GM21576 (cell line): ENCODE measurements around the gene METAP1.
"Not testable (repeated sequence)": the region's sequence is repeated elsewhere in the genome, so short reads cannot be mapped to it uniquely, and the experiment has no call there.

Experiments used
- ATAC-seq: cut with Tn5 transposase; IDR thresholded peaks from one replicate; pipeline ENCODE4 v1.9.1; 2021; ENCODE audit warnings: mild to moderate bottlenecking, moderate library complexity; ENCODE audit not compliant: unreplicated experiment

The METAP1 gene

GRCh38 chr4:98996765-98997068, 1.2 kb downstream of the METAP1 start:
- no peak for ATAC-seq

- ATAC-seq: no peak
These were observed 1.6 kb downstream of the METAP1 start for GRCh38 chr4:98997166-98997565.

- no peak for ATAC-seq
These were observed 3.0 kb downstream of the METAP1 start for GRCh38 chr4:98998551-98998950.

DNA sequence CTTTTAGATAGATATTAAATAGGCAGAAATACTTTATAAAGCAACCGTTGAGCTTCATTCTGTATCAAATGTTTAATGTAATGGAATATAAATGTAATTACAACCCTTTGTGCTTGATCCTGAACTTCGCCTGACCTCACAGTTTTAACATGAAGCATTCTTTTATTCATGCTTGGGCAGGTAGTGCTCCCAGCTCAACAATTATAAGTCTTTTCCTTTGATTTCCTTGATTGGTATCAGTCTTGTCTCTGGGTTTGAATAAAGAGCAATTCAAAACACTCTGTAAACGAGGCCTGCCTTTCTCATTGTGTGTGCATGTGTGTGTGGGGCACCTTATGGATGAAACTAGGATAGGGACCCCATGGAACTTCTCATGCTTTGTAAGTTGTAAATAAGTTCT, 6.8 kb downstream of the METAP1 start:
- ATAC-seq: no peak

DNA sequence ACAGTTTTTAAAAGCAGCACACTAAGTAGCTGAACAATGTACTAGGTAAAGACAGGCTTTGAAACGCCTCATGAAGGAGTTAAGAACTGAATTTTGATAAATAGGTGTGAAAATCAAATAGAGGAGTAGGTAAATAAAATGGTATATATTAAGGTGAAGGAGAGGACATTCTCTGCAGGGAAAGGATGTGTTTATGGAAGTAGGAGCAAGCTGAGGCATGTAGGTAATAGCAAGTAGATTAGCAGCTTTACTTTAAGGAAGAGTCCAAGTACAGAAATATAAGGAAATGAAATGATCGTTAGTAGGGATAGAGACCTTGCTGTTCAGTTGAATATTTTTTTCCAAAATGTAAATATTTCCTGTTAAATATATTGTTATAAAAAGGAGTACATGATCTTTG, 12.5 kb downstream of the METAP1 start:
- ATAC-seq: no peak

GRCh38 chr4:99011910-99012309, 16.4 kb downstream of the METAP1 start:
- no peak for ATAC-seq

GRCh38 chr4:99013402-99013843, 17.9 kb downstream of the METAP1 start:
- no peak for ATAC-seq

DNA sequence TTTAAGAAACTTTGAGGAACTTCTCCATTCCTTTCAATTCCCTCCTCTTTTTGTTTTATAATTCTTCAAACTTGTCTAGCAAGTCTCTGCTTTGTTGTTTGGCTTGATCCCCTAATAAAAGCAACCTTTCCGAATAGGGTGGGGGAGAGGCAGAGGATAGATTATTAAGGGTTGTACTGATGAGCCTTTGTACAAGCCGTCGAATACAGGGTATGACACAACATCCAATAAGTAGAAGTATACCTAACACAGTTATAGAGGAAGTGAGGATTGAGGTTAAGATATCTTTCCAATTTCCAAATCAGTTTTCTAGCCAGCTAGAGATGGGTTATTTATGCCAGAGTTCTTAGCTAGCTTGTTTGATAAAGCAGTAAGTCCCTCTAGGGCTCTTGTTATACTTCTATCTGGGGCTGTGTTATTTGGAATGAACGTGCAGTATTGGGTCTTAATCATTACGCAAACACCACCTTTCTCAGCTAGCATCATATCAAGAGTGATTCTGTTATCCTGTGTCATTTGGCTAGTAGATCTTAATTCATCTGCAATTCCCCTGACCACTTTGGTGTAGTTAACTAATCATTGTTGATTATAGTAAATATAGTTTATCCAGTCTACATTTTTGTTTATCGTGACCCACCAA, 18.5 kb downstream of the METAP1 start:
- ATAC-seq: no peak

DNA sequence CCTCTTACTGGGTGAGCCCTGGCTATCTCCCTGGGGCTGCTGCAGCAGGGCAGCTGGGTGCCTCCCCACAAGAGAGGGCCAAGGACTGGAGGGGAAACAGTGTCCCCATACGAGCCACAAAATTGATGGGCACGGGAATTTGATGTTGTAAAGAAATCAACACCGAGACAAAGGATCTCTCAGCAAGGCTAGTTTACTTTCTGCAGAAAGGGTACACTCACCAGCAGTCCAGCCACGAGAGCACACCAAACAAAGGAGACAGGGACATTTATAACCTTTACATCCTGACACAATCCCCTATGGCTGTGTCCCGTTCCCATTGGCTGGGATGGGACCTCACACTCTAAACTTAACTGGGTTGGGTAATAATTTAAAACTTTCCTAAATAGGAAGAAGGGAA, 25.9 kb downstream of the METAP1 start:
- no peak for ATAC-seq

GRCh38 chr4:99022566-99022965, 27.0 kb downstream of the METAP1 start:
- ATAC-seq: no peak

DNA sequence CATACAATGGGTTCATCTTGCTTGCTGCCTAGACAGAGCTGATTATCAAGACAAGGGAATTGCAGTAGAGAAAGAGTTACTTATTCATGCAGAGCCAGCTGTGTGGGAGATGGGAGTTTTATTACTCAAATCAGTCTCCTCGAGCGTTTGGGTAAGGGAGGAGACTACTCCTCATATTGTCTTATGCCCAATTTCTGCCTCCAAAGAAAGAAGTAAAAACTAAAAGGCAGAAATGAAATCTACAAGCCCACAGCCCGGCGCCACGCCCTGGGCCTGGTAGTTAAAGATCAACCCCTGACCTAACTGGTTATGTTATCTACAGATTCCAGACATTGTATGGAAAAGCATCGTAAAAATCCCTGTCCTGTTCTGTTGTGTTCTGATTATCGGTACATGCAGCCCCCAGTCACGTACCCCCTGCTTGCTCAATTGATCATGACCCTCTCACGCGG, 28.3 kb downstream of the METAP1 start:
- not testable (repeated sequence) for ATAC-seq

DNA sequence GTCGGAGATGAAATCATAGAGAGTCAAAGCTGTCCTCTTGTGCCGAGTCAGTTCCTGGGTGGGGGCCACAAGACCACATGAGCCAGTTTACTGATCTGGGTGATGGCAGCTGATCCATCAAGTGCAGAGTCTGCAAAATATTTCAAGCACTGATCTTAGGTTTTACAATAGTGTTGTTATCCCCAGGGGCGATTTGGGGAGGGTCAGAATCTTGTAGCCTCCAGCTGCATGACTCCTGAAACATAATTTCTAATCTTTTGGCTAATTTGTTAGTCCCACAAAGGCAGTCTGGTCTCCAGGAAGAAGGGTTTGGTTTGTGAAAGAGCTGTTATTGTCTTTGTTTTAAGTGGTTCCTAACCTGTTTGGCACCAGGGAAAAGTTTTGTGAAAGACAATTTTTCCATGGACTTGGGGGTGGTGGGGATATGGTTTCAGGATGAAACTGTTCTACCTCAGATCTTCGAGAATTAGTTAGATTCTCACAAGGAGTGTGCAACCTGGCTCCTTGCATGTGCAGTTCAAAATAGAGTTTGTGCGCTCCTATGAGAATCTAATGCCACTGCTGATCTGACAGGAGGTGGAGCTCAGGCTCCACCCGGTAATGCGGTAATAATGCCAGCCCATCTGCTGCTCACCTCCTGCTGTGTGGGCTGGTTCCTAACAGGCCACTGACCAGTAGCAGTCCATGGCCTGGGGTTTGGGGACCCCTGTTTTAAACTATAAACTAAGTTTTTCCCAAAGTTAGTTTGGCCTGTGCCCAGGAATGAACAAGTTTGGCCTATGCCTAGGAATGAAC, 29.2 kb downstream of the METAP1 start:
- ATAC-seq: no peak

DNA sequence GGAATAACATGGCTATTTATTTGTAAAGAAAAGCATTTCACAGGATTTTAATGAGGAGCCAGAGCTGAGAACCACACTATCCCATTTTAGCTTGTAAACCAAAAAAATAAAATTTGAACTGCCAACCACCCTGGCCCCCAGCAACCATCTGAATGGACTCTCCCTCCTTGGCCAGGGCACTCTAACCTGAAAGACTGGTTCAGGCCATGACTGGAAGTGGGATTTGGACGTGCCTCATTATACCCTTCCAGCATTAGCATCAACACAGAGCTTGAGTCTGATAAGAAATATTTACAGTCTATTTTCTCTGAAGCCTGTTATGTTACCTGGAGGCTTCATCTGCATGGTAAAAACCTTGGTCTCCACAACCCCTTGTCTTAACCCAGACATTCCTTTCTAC, 30.0 kb downstream of the METAP1 start:
- ATAC-seq: no peak

DNA sequence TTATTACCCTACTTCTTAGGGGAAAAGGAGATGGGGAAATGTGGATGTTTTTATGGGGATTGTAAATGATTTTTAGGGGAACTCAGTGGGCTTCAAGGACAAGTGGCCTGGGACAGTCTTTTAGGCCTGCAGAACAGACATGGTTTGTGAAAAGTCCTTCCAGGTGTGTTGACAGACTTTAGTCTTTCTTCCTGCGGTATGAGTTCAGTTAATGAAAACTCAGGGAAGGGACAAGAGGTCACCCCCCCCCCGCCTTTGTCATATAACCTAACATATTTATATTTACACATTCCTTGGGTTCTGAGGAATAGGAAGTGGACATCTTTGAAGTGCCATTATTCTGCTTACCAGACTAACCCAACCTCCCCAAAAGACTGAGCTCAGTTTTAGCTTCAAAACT, 31.8 kb downstream of the METAP1 start:
- ATAC-seq: no peak

GRCh38 chr4:99028187-99028586, 32.7 kb downstream of the METAP1 start:
- ATAC-seq: no peak

- peak; percentile 48 for ATAC-seq
These were observed 33.7 kb downstream of the METAP1 start for GRCh38 chr4:99029018-99029735.

DNA sequence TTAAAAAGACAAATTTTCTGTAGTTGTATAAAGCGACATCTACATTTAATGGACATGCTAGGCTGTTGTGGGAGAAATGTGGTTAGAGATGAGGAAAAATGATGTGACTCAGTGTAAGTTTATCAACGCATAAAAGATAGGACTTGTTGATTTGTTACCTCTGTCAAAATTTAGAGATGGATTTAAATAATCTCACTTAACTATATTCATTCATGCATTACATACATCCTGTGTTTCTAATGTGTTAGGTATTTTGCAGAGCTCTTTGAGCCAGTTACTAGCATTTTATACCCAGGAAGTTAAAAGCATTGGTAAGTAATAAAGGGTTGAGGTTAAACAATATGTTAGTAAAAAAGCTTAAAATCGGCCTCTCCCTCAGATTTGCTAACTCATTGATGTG, 34.3 kb downstream of the METAP1 start:
- no peak for ATAC-seq

DNA sequence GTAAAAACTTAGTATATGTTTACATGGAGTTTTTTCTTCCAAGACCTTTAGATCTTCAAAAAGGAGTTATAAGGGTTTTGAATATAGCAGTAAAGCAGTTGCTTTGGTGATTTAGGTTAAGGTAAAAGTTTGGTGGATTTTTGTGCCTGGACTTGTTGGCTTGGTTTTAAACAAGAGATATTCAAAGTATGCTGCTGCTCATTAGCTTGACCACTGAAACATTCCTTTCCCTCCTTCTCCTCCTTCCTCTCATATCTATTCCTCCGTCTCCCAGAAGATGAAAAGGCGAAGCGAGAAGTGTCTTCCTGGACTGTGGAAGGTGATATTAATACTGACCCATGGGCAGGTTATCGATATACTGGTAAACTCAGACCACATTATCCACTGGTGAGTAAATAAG, 38.4 kb downstream of the METAP1 start:
- no peak for ATAC-seq

- no peak for ATAC-seq
These were observed 42.7 kb downstream of the METAP1 start for GRCh38 chr4:99038213-99038612.

- no peak for ATAC-seq
These were observed 47.8 kb downstream of the METAP1 start for GRCh38 chr4:99043346-99043745.

- no peak for ATAC-seq
These were observed 52.2 kb downstream of the METAP1 start for GRCh38 chr4:99047710-99048109.

- ATAC-seq: no peak
These were observed 57.4 kb downstream of the METAP1 start for GRCh38 chr4:99052902-99053301.
